Caco-2 (cell line): ENCODE measurements around the gene DCAF17. TPM values are rescaled to one million over a fixed set of nuclear protein-coding genes. Genes with fewer than 3 reads are reported as not detected.

Source experiments
- BruUV-seq: library from RNA; stranded (reverse); fragments of 400-500 nt; replicated peaks from 2 replicates; lab custom pipeline; 2021; lab: Mats Ljungman, UMichigan
- CTCF ChIA-PET: fragments of 300-600 bp; sonication (Branson Sonifier 250); formaldehyde crosslinking; loops from one replicate; lab custom pipeline; 2022; ENCODE audit warnings: antibody characterized with exemption; lab: Charles Lee
- POLR2A ChIA-PET: fragments of 300-600 bp; sonication (Branson Sonifier 250); formaldehyde crosslinking; loops from one replicate; lab custom pipeline; 2022; ENCODE audit warnings: antibody characterized with exemption; lab: Charles Lee
- DNase-seq, 2 experiments: peaks; one replicate each; pipeline versions ENCODE4 v3.0.0 to v3.0.0-alpha.2; 2020 to 2022
- H3K27me3 ChIP-seq: replicated peaks from 2 replicates; pipeline ENCODE4 v1.6.0; 2011; ENCODE audit warnings: low read length; ENCODE audit not compliant: control insufficient read depth, insufficient read depth
- H3K36me3 ChIP-seq: 2 replicates; pipeline ENCODE4 v1.5.1; 2011; ENCODE audit warnings: low read length; ENCODE audit not compliant: control insufficient read depth, insufficient read depth
- H3K4me1 ChIP-seq: fragments of 250-450 bp; sonication (Bioruptor Pico); 2 replicates; pipeline ENCODE4 v1.5.1; 2020; ENCODE audit warnings: mild to moderate bottlenecking
- H3K4me3 ChIP-seq: 2 replicates; pipeline ENCODE4 v1.5.1; 2011; ENCODE audit warnings: low read depth, mild to moderate bottlenecking, control low read depth, low read length
- H3K9me3 ChIP-seq: fragments of 250-450 bp; sonication (Bioruptor Pico); 2 replicates; pipeline ENCODE4 v1.5.1; 2020; ENCODE audit warnings: mild to moderate bottlenecking, moderate library complexity
- H3K27ac Mint-ChIP-seq: one replicate; pipeline ENCODE4 v1.8.0; 2022; ENCODE audit warnings: mixed read lengths; ENCODE audit not compliant: unreplicated experiment
- H3K27me3 Mint-ChIP-seq: one replicate; pipeline ENCODE4 v1.8.0; 2022; ENCODE audit warnings: mixed read lengths; ENCODE audit not compliant: insufficient read depth, unreplicated experiment
- H3K36me3 Mint-ChIP-seq: one replicate; pipeline ENCODE4 v1.8.0; 2022; ENCODE audit warnings: mild to moderate bottlenecking, mixed read lengths; ENCODE audit not compliant: insufficient read depth, unreplicated experiment
- H3K4me1 Mint-ChIP-seq: one replicate; pipeline ENCODE4 v1.8.0; 2022; ENCODE audit warnings: low read depth, mixed read lengths; ENCODE audit not compliant: unreplicated experiment
- H3K4me3 Mint-ChIP-seq: one replicate; pipeline ENCODE4 v1.8.0; 2022; ENCODE audit warnings: mild to moderate bottlenecking, moderate library complexity, mixed read lengths; ENCODE audit not compliant: unreplicated experiment
- H3K9me3 Mint-ChIP-seq: one replicate; pipeline ENCODE4 v1.8.0; 2022; ENCODE audit warnings: mixed read lengths; ENCODE audit not compliant: unreplicated experiment
- intact Hi-C: fragments of 100-400 bp; cut with micrococcal nuclease; formaldehyde crosslinking; loops from one replicate; pipeline ENCODE4 v1.10.0; 2022; ENCODE audit not compliant: unreplicated experiment
- total RNA-seq: library from RNA; stranded (reverse); gene quantifications from 2 replicates; pipeline ENCODE4 v1.2.3, GENCODE V29; 2022
- TF ChIP-seq, protein P1 (sequence below), 2 experiments: fragments of 200-600 bp in 1 of 2; IDR thresholded peaks; 1 replicate in 1 of 2; 2 replicates in 1 of 2; pipeline versions ENCODE4 v1.5.1 to v1.8.0; 2011 to 2022; ENCODE audit warnings: antibody characterized with exemption in 1 of 2, control low read depth in 1 of 2, inconsistent platforms in 1 of 2, low read depth in 1 of 2, low read length in 1 of 2, mild to moderate bottlenecking in 1 of 2, moderate library complexity in 1 of 2; ENCODE audit not compliant: insufficient read depth in 1 of 2, severe bottlenecking in 1 of 2, unreplicated experiment in 1 of 2

Gene DCAF17
- total RNA-seq, 1 experiment from 2014 or later, result 22.7 TPM

DNA sequence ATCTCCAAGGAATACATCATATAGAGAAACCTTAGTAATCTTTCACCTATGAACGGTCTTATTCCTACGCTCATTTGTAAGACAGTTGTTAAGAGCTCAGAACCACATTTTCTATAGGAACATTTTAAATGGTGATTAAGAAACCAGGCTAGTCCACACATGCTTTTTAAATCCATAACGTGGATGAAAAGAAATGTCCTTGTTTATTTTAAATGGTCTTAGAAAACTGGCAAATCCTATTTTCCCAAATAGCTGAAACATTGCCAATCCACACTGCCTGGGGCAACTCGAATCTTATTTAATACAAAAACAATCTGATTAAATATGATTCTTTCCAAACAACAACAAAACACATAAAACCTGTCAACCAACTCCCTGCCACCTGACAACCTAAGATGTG lies 23.9 kb upstream of the DCAF17 start:
- CTCF ChIA-PET, result no interaction called here
- no peaks in the 10 kb centered on the region for H3K27me3 ChIP-seq
- no peaks in the 10 kb centered on the region for H3K9me3 Mint-ChIP-seq
- POLR2A ChIA-PET, result no interaction called here
- H3K4me3 Mint-ChIP-seq, result no peak overlapping the region
- no peaks in the 10 kb centered on the region for H3K36me3 ChIP-seq
- DNase-seq, result no peak
- TF ChIP-seq, protein P1, sequence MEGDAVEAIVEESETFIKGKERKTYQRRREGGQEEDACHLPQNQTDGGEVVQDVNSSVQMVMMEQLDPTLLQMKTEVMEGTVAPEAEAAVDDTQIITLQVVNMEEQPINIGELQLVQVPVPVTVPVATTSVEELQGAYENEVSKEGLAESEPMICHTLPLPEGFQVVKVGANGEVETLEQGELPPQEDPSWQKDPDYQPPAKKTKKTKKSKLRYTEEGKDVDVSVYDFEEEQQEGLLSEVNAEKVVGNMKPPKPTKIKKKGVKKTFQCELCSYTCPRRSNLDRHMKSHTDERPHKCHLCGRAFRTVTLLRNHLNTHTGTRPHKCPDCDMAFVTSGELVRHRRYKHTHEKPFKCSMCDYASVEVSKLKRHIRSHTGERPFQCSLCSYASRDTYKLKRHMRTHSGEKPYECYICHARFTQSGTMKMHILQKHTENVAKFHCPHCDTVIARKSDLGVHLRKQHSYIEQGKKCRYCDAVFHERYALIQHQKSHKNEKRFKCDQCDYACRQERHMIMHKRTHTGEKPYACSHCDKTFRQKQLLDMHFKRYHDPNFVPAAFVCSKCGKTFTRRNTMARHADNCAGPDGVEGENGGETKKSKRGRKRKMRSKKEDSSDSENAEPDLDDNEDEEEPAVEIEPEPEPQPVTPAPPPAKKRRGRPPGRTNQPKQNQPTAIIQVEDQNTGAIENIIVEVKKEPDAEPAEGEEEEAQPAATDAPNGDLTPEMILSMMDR (IDR thresholded peaks at IDR 0.05; ENCODE audit: insufficient read depth in 1 of 2, low read depth in 1 of 2, low read length in 1 of 2, severe bottlenecking in 1 of 2, unreplicated experiment in 1 of 2), result no peak
- no peaks in the 10 kb centered on the region for H3K27me3 Mint-ChIP-seq
- H3K4me1 ChIP-seq, result no peaks in the 10 kb centered on the region
- H3K36me3 Mint-ChIP-seq, result no peaks in the 10 kb centered on the region
- intact Hi-C loops, result loop anchor here (10.0 kb wide), 1 partner anchor 145 kb away; no protein-coding TSS in a partner anchor
- H3K27ac Mint-ChIP-seq, result no peak overlapping the region
- H3K9me3 ChIP-seq, result no peaks in the 10 kb centered on the region
- no TSS peak for BruUV-seq
- H3K4me1 Mint-ChIP-seq, result no peaks in the 10 kb centered on the region
- no peak overlapping the region for H3K4me3 ChIP-seq

GRCh38 chr2:171410624-171411023 lies 23.4 kb upstream of the DCAF17 start:
- CTCF ChIA-PET, result no interaction called here
- intact Hi-C loops, result loop anchor here (10.0 kb wide), 1 partner anchor 146 kb away; no protein-coding TSS in a partner anchor
- Mint-ChIP-seq H3K9me3 (no peaks in the 10 kb centered on the region), H3K4me3 (no peak overlapping the region), H3K27me3 (no peaks in the 10 kb centered on the region), H3K27ac (no peak overlapping the region), H3K36me3 (no peaks in the 10 kb centered on the region), H3K4me1 (peaks cover 2% of the 10 kb centered on the region)
- TF ChIP-seq, protein P1 (IDR thresholded peaks at IDR 0.05; ENCODE audit: insufficient read depth in 1 of 2, low read depth in 1 of 2, low read length in 1 of 2, severe bottlenecking in 1 of 2, unreplicated experiment in 1 of 2), result no peak
- Histone ChIP-seq H3K9me3 (no peaks in the 10 kb centered on the region), H3K4me1 (peaks cover under 1% of the 10 kb centered on the region; the same call in 1 of the 2 replicates), H3K36me3 (no peaks in the 10 kb centered on the region), H3K4me3 (no peak overlapping the region), H3K27me3 (no peaks in the 10 kb centered on the region)
- no peak for DNase-seq
- BruUV-seq, result no TSS peak
- POLR2A ChIA-PET, result no interaction called here

GRCh38 chr2:171411214-171411613 lies 22.8 kb upstream of the DCAF17 start:
- H3K27ac Mint-ChIP-seq, result no peak overlapping the region
- H3K27me3 ChIP-seq, result no peaks in the 10 kb centered on the region
- TF ChIP-seq, protein P1 (IDR thresholded peaks at IDR 0.05; ENCODE audit: insufficient read depth in 1 of 2, low read depth in 1 of 2, low read length in 1 of 2, severe bottlenecking in 1 of 2, unreplicated experiment in 1 of 2), result no peak
- H3K9me3 ChIP-seq, result no peaks in the 10 kb centered on the region
- no peaks in the 10 kb centered on the region for H3K36me3 Mint-ChIP-seq
- POLR2A ChIA-PET, result no interaction called here
- DNase-seq, result no peak
- intact Hi-C loops, result loop anchor here (10.0 kb wide), 1 partner anchor 146 kb away; no protein-coding TSS in a partner anchor
- no peaks in the 10 kb centered on the region for H3K27me3 Mint-ChIP-seq
- BruUV-seq, result no TSS peak
- peaks cover 3% of the 10 kb centered on the region; the same call in 1 of the 2 replicates for H3K4me1 ChIP-seq
- no peak overlapping the region for H3K4me3 ChIP-seq
- H3K36me3 ChIP-seq, result no peaks in the 10 kb centered on the region
- peaks cover 8% of the 10 kb centered on the region for H3K4me1 Mint-ChIP-seq
- CTCF ChIA-PET, result no interaction called here
- H3K9me3 Mint-ChIP-seq, result no peaks in the 10 kb centered on the region
- H3K4me3 Mint-ChIP-seq, result no peak overlapping the region
